GM13977 (cell line): ENCODE measurements around the gene INSM2.

Experiments
- DNase-seq: peaks from one replicate; pipeline ENCODE4 v3.0.0; 2012; ENCODE audit warnings: low spot score
- in situ Hi-C: fragments of 300-500 bp; cut with MboI; formaldehyde crosslinking; loops from one replicate; pipeline ENCODE4 v1.12.0; 2022; ENCODE audit warnings: low sequenced_read_pairs, low pct_unique_long_range_greater_than_20kb, mixed read lengths, inconsistent platforms; ENCODE audit not compliant: unreplicated experiment
- TF ChIP-seq, protein P1 (sequence below): IDR thresholded peaks from 2 replicates; pipeline ENCODE4 v1.5.1; 2012; ENCODE audit warnings: mild to moderate bottlenecking, control low read depth; ENCODE audit not compliant: insufficient read depth; ENCODE audit errors: extremely low read depth, missing control alignments

INSM2 gene

DNA sequence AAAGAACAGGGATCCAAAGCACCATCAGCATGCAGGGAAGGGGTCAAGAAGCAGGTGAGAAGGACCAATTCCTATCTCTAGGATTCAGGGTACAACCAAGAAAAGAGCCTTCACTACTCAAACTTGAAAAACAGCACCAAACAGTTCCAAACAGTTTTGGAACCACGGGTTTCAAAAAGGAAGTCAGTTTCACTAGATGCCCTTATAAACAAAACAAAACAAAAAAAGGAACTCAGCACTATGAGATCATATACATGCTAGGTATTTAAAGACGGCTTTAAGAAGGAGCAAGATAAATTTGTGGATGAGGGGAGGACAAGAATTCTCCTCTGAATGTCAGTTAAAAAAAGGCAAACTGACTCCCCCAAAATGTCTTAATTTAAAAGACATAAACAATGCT, 6.0 kb downstream of the INSM2 start:
- in situ Hi-C loops = no loop called here
- peak; percentile 8 for DNase-seq
- TF ChIP-seq, protein P1, sequence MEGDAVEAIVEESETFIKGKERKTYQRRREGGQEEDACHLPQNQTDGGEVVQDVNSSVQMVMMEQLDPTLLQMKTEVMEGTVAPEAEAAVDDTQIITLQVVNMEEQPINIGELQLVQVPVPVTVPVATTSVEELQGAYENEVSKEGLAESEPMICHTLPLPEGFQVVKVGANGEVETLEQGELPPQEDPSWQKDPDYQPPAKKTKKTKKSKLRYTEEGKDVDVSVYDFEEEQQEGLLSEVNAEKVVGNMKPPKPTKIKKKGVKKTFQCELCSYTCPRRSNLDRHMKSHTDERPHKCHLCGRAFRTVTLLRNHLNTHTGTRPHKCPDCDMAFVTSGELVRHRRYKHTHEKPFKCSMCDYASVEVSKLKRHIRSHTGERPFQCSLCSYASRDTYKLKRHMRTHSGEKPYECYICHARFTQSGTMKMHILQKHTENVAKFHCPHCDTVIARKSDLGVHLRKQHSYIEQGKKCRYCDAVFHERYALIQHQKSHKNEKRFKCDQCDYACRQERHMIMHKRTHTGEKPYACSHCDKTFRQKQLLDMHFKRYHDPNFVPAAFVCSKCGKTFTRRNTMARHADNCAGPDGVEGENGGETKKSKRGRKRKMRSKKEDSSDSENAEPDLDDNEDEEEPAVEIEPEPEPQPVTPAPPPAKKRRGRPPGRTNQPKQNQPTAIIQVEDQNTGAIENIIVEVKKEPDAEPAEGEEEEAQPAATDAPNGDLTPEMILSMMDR = no peak

DNA sequence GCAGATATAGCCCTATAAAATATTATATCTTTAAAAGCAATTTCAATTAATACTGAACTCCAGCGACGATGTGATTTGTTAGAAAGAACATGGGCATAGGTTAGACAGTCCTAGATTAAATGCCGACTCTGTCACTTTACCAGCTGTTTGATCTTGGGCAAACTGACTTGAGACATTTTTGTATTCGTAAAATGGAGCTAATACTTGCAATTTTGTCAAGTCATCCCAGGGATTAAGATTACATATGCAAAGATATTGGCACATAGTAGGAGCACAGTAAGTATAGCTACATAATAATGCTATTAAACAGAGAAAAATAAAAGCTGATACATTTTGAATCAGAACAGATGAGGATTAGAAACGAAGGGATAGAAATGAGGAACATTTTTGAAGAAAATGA, 9.0 kb downstream of the INSM2 start:
- no peak for DNase-seq
- TF ChIP-seq, protein P1 = no peak
- in situ Hi-C loops = no loop called here

DNA sequence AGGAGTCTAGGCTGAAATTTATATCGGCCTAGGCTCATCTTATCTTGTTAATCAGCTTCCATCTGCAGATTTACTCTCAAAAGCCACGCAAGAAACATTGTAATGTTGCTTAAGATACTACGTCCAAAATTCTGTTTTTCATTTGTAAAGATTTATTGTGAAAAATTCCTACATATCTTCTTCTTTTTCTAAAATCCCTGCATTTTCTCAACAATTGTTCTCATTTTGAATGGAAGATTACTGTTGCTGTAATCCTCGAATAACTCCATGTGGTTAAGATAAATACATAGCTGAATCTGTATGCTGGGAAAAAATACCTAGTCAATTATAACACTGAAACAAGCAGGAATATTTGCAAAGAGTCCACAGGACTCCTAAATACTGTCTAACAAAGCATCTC, 15.6 kb downstream of the INSM2 start:
- DNase-seq = no peak
- in situ Hi-C loops = no loop called here
- TF ChIP-seq, protein P1 = no peak

DNA sequence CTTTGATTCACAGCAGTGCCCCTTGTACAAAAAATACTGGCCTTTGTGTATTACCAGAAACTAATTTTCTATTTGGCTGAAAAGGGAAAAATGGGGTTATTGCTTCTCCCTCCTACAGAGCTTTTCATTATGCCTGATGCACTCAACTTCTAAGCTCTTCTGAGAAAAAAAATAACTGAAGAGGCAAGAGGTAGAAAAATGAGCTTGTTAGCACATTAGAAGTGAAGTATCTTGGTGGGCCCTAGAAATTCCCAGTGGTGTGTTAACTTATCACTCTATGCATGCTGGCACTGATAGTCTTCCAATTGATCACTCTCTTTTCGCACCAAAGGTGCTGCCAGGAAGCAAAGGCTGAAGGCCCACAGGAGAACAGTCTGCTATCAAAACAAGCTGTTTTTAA, 17.1 kb downstream of the INSM2 start:
- DNase-seq = no peak
- TF ChIP-seq, protein P1 = no peak
- in situ Hi-C loops = no loop called here

DNA sequence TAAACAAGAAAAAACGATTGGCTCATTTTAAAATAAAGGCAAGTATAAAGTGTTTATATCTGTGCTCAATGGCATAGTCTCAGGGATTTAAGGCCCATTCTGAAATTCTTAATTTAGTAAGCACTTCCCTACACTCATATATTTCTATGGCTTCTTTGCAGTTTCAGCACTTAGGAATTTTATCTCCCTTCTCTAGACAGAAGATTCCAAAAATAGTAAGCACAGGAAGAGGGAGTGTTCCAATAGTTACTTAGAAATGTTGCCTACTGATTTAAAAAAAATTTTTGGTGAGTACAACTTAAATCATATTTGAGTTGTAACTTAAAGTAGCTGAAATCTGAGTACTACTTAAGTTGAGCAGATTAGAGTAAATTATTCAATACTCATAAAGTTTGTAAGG, 19.8 kb downstream of the INSM2 start:
- in situ Hi-C loops = no loop called here
- no peak for DNase-seq
- TF ChIP-seq, protein P1 = no peak

DNA sequence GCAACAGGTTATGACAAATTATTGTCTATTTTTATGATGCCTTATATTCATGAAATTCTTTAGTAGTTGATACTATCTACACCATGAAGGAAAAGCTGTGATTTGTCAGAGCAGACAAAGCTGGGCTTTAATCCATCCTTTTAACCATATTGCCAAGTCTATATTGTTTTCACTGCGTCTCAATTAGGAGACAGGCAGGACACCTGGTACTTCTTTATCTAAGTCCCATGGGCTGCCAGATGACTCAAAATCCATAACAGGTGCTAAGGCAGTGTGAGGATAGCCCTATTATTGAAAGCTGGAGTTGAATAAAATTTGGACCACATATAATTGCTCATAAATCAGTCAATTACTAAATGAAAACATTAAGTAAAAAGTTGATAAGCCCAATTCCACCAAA, 22.6 kb downstream of the INSM2 start:
- in situ Hi-C loops = no loop called here
- no peak for DNase-seq
- TF ChIP-seq, protein P1 = no peak

DNA sequence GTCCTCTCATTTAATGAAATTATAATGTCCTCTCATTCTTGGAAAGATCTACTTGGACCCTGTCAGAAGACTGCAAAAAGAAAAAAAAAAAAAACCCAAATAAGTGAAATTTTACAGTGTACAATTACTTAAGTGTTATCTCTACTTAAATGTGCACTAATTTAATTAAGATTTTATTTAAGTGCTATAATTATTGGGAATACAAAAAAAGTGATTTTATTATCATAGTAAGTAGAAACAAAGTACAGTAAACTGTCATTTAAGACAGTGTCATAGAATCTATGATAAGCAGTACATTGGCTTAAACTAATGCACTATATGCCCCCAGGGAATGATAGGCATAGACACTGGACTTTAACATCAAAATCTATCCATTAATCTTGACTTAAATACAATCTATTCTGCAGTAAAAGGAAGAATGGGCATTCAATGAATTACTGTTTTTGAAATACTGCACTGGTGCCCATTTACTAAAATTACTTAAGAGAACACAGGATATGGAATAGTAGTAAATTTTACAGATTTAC, 23.3 kb downstream of the INSM2 start:
- TF ChIP-seq, protein P1 = no peak
- DNase-seq = no peak
- in situ Hi-C loops = no loop called here
